Dendritic cell treated with granulocyte-macrophage colony-stimulating factor and Interleukin-4, amounts not matched to agents 40 ng/mL and 50 ng/mL, for 4 days (primary cell): ENCODE data around the gene PCDHGA1.
A peak's percentile ranks its signal among the peaks of the same experiment; 100 is the strongest.
"Not testable (repeated sequence)": the region's sequence is repeated elsewhere in the genome, so short reads cannot be mapped to it uniquely, and the experiment has no call there.

Experiments used
- H3K27ac Mint-ChIP-seq: one replicate; pipeline ENCODE4 v1.8.0; 2022; ENCODE audit warnings: mild to moderate bottlenecking, mixed read lengths
- H3K27me3 Mint-ChIP-seq: one replicate; pipeline ENCODE4 v1.8.0; 2022; ENCODE audit warnings: mild to moderate bottlenecking, mixed read lengths
- H3K36me3 Mint-ChIP-seq: one replicate; pipeline ENCODE4 v1.8.0; 2022; ENCODE audit warnings: low read depth, mixed read lengths
- H3K4me1 Mint-ChIP-seq: one replicate; pipeline ENCODE4 v1.8.0; 2022; ENCODE audit warnings: low read depth, mixed read lengths
- H3K4me3 Mint-ChIP-seq: one replicate; pipeline ENCODE4 v1.8.0; 2022; ENCODE audit warnings: mild to moderate bottlenecking, moderate library complexity, mixed read lengths
- H3K9me3 Mint-ChIP-seq: one replicate; pipeline ENCODE4 v1.8.0; 2022; ENCODE audit warnings: mixed read lengths
- intact Hi-C: fragments of 100-400 bp; cut with micrococcal nuclease; formaldehyde crosslinking; loops from one replicate; pipeline ENCODE4 v1.15.0; 2022

PCDHGA1 gene

GRCh38 chr5:141332571-141332970 lies 2.3 kb downstream of the PCDHGA1 start:
- not testable (repeated sequence) for H3K27ac Mint-ChIP-seq

GRCh38 chr5:141338538-141339306 lies 8.4 kb downstream of the PCDHGA1 start, which contains the start of gene PCDHGA2:
PCDHGA2 (plus strand) TSS chr5:141338760.
- H3K4me3 Mint-ChIP-seq = no peak within 1 kb of the TSS
- no peaks in the 10 kb centered on the region for H3K36me3 Mint-ChIP-seq
- H3K27me3 Mint-ChIP-seq = peaks cover 72% of the 10 kb centered on the region
- H3K9me3 Mint-ChIP-seq = peaks cover 68% of the 10 kb centered on the region
- no peaks in the 10 kb centered on the region for H3K4me1 Mint-ChIP-seq
- H3K27ac Mint-ChIP-seq = no peak within 1 kb of the TSS
- intact Hi-C loops = no loop called here

More at GRCh38 chr5:141332571-141332970, 2.3 kb downstream of the PCDHGA1 start:
- peaks cover 80% of the 10 kb centered on the region for H3K27me3 Mint-ChIP-seq
- H3K9me3 Mint-ChIP-seq = peaks cover 55% of the 10 kb centered on the region
- H3K4me1 Mint-ChIP-seq, H3K36me3 Mint-ChIP-seq, H3K4me3 Mint-ChIP-seq, intact Hi-C loops: not testable (repeated sequence)

GRCh38 chr5:141340781-141341354 lies 10.6 kb downstream of the PCDHGA1 start:
- H3K4me3 Mint-ChIP-seq, H3K36me3 Mint-ChIP-seq, intact Hi-C loops, H3K4me1 Mint-ChIP-seq, H3K27ac Mint-ChIP-seq: not testable (repeated sequence)
- H3K9me3 Mint-ChIP-seq = peaks cover 69% of the 10 kb centered on the region
- H3K27me3 Mint-ChIP-seq = peaks cover 76% of the 10 kb centered on the region

GRCh38 chr5:141342773-141343172 lies 12.5 kb downstream of the PCDHGA1 start:
- Mint-ChIP-seq H3K27ac (no peak overlapping the region), H3K9me3 (peaks cover 81% of the 10 kb centered on the region), H3K4me1 (no peaks in the 10 kb centered on the region), H3K36me3 (peaks cover 5% of the 10 kb centered on the region), H3K27me3 (peaks cover 71% of the 10 kb centered on the region), H3K4me3 (no peak overlapping the region)
- intact Hi-C loops = no loop called here

- Mint-ChIP-seq H3K4me3 (no peak within 1 kb of the TSS), H3K36me3 (peaks cover 5% of the 10 kb centered on the region), H3K9me3 (peaks cover 75% of the 10 kb centered on the region), H3K27ac (no peak within 1 kb of the TSS), H3K4me1 (no peaks in the 10 kb centered on the region), H3K27me3 (peaks cover 67% of the 10 kb centered on the region)
- intact Hi-C loops = no loop called here
These were observed 13.1 kb downstream of the PCDHGA1 start, which contains the start of gene PCDHGA3 for GRCh38 chr5:141343242-141343952. PCDHGA3 (plus strand) TSS chr5:141343829; CDS start chr5:141344034, 205 bp downstream.

- Mint-ChIP-seq H3K27me3 (peaks cover 63% of the 10 kb centered on the region), H3K4me3 (no peak overlapping the region), H3K27ac (no peak overlapping the region), H3K36me3 (peaks cover 5% of the 10 kb centered on the region), H3K4me1 (no peaks in the 10 kb centered on the region), H3K9me3 (peaks cover 69% of the 10 kb centered on the region)
- intact Hi-C loops = no loop called here
These were observed 13.7 kb downstream of the PCDHGA1 start for GRCh38 chr5:141343953-141344463.

- Mint-ChIP-seq H3K9me3 (peaks cover 66% of the 10 kb centered on the region), H3K4me3 (no peak overlapping the region), H3K27me3 (peaks cover 58% of the 10 kb centered on the region), H3K36me3 (peaks cover 5% of the 10 kb centered on the region), H3K4me1 (no peaks in the 10 kb centered on the region), H3K27ac (no peak overlapping the region)
- intact Hi-C loops = no loop called here
These were observed 15.0 kb downstream of the PCDHGA1 start for GRCh38 chr5:141345327-141345726.

- H3K36me3 Mint-ChIP-seq, H3K27ac Mint-ChIP-seq, H3K4me3 Mint-ChIP-seq, intact Hi-C loops, H3K4me1 Mint-ChIP-seq: not testable (repeated sequence)
- Mint-ChIP-seq H3K27me3 (peaks cover 58% of the 10 kb centered on the region), H3K9me3 (peaks cover 66% of the 10 kb centered on the region)
These were observed 15.7 kb downstream of the PCDHGA1 start for GRCh38 chr5:141346017-141346416.

- intact Hi-C loops = no loop called here
- Mint-ChIP-seq H3K4me1 (no peaks in the 10 kb centered on the region), H3K36me3 (peaks cover 5% of the 10 kb centered on the region), H3K27ac (no peak within 1 kb of the TSS), H3K9me3 (peaks cover 61% of the 10 kb centered on the region), H3K4me3 (peak within 1 kb of the TSS; percentile 14), H3K27me3 (peaks cover 59% of the 10 kb centered on the region)
These were observed 19.8 kb downstream of the PCDHGA1 start, which contains the start of gene PCDHGB1 for GRCh38 chr5:141349917-141350619. PCDHGB1 (plus strand) TSS chr5:141350099; CDS start chr5:141350261, 162 bp downstream.

GRCh38 chr5:141351591-141351990 lies 21.3 kb downstream of the PCDHGA1 start:
- Mint-ChIP-seq H3K36me3 (no peaks in the 10 kb centered on the region), H3K4me3 (no peak overlapping the region), H3K9me3 (peaks cover 61% of the 10 kb centered on the region), H3K4me1 (no peaks in the 10 kb centered on the region), H3K27me3 (peaks cover 62% of the 10 kb centered on the region), H3K27ac (no peak overlapping the region)
- intact Hi-C loops = no loop called here

- Mint-ChIP-seq H3K27me3 (peaks cover 70% of the 10 kb centered on the region), H3K4me3 (peak within 1 kb of the TSS; percentile 23), H3K9me3 (peaks cover 57% of the 10 kb centered on the region), H3K36me3 (no peaks in the 10 kb centered on the region), H3K4me1 (no peaks in the 10 kb centered on the region), H3K27ac (no peak within 1 kb of the TSS)
- intact Hi-C loops = no loop called here
These were observed 24.7 kb downstream of the PCDHGA1 start, which contains the start of gene PCDHGA4 for GRCh38 chr5:141354900-141355469. PCDHGA4 (plus strand) TSS chr5:141355021; CDS start chr5:141355108, 87 bp downstream.

GRCh38 chr5:141355641-141356040 lies 25.3 kb downstream of the PCDHGA1 start:
- no peaks in the 10 kb centered on the region for H3K36me3 Mint-ChIP-seq

GRCh38 chr5:141356133-141356532 lies 25.8 kb downstream of the PCDHGA1 start:
- Mint-ChIP-seq H3K27me3 (peaks cover 70% of the 10 kb centered on the region), H3K4me3 (no peak overlapping the region), H3K36me3 (no peaks in the 10 kb centered on the region), H3K4me1 (no peaks in the 10 kb centered on the region), H3K27ac (no peak overlapping the region), H3K9me3 (peaks cover 57% of the 10 kb centered on the region)
- intact Hi-C loops = no loop called here

More at GRCh38 chr5:141355641-141356040, 25.3 kb downstream of the PCDHGA1 start:
- peaks cover 57% of the 10 kb centered on the region for H3K9me3 Mint-ChIP-seq
- no peaks in the 10 kb centered on the region for H3K4me1 Mint-ChIP-seq
- intact Hi-C loops = no loop called here
- peaks cover 70% of the 10 kb centered on the region for H3K27me3 Mint-ChIP-seq
- H3K27ac Mint-ChIP-seq = no peak overlapping the region
- H3K4me3 Mint-ChIP-seq = no peak overlapping the region
